GM12891 (cell line): ENCODE results near the gene POC1A.

Experiments used
- DNase-seq: peaks from one replicate; pipeline ENCODE4 v3.0.0; 2011; ENCODE audit warnings: low spot score; ENCODE audit not compliant: insufficient read length
- FAIRE-seq: peaks from 2 replicates; lab custom pipeline; 2011; peaks lifted over from hg19 to GRCh38; lab: Jason Lieb, UNC
- PAX5 ChIP-seq: IDR thresholded peaks from 2 replicates; pipeline ENCODE4 v1.6.1; 2011; ENCODE audit warnings: low read length, moderate library complexity, mild to moderate bottlenecking; ENCODE audit not compliant: insufficient read depth, severe bottlenecking
- POLR2A ChIP-seq: IDR thresholded peaks from 2 replicates; pipeline ENCODE4 v1.6.1; 2011; ENCODE audit warnings: low read depth, low read length, control low read depth
- POLR2AphosphoS5 ChIP-seq: IDR thresholded peaks from 2 replicates; pipeline ENCODE4 v1.6.1; 2011; ENCODE audit warnings: low read depth, low read length, control low read depth
- POU2F2 ChIP-seq: IDR thresholded peaks from 2 replicates; pipeline ENCODE4 v1.6.1; 2011; ENCODE audit warnings: low read depth, mild to moderate bottlenecking, control low read depth, low read length, moderate library complexity
- SPI1 ChIP-seq: IDR thresholded peaks from 2 replicates; pipeline ENCODE4 v1.6.1; 2011; ENCODE audit warnings: low read depth, low read length, control low read depth
- TAF1 ChIP-seq: IDR thresholded peaks from 2 replicates; pipeline ENCODE4 v1.6.1; 2011; ENCODE audit warnings: low read depth, low read length, control low read depth

POC1A gene

DNA sequence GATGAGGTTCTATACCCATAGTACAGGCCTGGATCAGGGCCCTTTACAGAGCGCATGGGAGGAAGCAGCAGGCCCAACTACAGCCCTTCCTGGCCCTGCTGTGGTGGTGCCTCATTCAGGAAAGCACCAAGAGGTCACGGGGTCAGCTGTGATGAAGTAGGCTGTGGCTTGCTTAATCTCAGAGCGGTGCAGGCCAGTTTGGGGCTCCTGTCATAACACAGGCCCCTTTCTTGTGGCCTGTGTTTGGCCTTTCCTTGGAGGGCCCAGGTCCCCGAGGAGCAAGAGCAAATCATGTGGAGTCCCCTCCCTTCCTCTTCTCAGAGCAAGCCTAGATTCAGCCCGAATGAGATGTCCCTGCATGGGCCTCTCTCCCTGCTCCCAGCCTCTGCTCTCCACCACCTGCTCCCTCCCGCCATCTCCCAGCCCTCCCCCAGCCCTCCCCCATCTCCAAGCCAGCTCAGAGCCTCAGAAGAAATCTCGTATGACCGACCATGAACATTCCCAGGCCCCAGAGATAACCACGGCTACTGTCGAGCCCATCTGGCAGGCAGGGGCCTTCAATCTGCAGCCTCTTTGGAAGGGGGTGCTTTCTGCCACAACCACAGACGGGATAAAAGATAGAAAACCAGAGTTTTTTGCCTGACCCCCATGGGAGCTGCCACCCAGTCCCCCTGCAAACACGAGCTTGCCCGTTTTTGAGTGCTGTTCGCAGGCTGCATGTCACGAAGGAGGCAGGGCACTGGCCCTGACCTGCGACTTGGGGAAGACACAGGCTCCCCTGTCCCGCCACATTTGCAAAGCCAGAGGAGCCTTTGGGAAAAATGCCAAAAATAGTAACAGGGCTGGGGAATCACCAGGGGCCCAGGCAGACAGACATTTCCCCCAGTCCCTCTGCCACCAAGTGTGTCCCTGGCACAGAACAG lies 65.5 kb downstream of the POC1A start:
- FAIRE-seq, result no peak
- TF ChIP-seq SPI1, result no peak

DNA sequence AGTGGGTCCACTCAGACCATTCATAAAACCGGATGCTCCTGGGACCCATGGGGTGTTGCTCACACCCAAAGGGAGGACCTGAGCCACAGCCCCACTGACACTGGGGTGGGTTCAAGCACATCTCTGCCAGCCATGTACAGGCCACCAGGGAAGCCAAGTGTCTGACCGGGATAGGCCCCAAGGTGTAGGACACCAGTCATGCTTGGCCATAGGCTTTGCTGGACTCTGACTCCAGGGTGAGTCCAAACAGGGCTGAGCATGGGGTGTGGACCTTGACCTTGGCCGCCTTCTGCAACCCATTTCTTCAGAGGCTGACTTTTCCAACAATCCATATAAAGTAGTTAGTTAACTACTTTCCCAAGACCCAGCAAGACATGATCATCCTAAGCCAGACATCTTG lies 66.5 kb downstream of the POC1A start:
- FAIRE-seq (no peak), DNase-seq (no peak)
- TF ChIP-seq SPI1 (no peak), POLR2AphosphoS5 (no peak), POU2F2 (no peak), TAF1 (no peak), POLR2A (no peak), PAX5 (no peak)

More for the DNA sequence above, 65.5 kb downstream of the POC1A start:
- DNase-seq, result no peak

DNA sequence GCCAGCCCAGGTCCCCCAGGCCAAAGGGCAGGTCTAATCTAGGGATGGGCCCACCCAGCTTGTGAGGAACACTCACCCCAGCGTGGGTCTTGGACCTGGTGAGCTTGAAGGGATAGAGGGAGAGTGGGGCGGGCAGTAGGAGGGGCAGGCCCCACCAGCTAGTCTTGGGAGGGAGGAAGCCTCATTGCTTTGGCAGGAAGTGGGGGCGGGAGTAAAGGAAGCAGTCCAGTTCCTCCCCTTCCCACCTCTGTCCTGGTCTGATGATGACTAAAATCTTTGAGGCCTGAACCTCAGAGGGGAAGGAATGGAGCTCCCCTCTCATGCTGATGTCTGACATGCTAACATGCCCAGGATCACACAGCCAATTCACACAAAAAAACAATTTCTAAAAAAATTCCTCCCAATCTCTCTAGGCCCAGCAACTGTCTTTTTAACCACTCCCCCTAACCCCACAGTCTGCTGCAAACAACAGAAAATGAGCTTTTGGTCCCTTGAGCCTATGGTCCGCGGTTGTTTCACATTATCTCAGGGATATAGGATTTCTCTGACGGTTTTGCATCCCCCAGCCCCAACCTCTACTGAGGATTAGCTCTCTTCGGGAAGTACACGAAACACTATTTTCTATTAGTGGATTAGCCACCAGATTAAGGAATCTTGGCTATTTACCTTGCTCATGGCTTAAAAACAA lies 67.1 kb downstream of the POC1A start:
- FAIRE-seq (no peak), DNase-seq (no peak)
- TF ChIP-seq POU2F2 (no peak), SPI1 (peak; percentile 66)

DNA sequence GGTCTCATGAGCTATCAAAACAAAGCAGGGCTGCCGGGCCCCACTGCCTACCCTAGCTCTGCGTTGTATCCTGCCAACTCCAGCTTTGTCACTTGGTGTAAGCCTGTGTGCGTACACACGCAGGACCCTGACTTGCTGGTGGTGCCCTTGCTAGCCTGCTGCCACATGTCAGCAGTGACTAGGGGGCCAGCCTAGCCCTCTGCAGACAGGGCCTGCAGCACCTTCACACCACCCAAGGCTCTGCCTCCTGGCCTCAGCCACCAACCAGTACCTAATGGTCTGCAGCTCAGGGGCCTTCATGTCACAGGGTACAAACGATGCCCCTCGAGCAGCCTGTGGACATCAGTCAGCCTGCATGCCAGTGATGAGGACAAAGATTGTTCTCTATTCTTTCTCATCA lies 67.8 kb downstream of the POC1A start:
- DNase-seq (no peak), FAIRE-seq (peak; percentile 82)
- TF ChIP-seq POLR2AphosphoS5 (no peak), PAX5 (no peak), TAF1 (no peak), POLR2A (no peak), SPI1 (no peak), POU2F2 (no peak)

DNA sequence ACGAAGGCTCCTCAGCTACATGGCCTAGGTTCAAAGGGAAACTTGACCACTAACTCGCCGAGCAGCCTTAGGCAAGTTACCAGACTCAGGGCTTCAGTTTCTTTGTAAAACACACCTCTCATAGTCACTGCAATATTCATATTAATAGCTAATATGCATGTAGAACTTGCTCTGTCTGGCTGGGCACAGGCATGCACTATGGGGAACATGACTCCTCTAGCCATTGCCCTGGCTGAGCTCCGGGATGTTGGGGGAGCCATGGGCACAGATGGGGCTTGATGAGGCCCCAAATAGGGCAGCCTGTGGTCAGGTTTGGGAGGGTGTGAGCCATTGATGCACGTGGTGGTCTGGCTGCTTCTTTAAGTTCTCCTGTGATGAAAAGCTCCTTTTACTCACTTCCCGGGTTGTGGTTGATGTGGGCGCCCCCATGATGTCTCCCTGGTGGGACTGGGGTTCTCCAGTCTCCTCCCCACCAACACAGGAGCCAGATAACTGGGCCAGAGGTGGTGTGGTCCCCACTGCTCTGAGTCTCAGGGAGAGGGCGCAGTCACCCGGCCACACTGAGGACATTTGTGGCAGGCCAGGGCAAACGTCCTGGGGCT lies 68.4 kb downstream of the POC1A start:
- FAIRE-seq, result no peak
- TF ChIP-seq POLR2AphosphoS5 (no peak), POU2F2 (no peak), POLR2A (no peak), SPI1 (no peak), PAX5 (no peak), TAF1 (no peak)
- DNase-seq, result no peak

DNA sequence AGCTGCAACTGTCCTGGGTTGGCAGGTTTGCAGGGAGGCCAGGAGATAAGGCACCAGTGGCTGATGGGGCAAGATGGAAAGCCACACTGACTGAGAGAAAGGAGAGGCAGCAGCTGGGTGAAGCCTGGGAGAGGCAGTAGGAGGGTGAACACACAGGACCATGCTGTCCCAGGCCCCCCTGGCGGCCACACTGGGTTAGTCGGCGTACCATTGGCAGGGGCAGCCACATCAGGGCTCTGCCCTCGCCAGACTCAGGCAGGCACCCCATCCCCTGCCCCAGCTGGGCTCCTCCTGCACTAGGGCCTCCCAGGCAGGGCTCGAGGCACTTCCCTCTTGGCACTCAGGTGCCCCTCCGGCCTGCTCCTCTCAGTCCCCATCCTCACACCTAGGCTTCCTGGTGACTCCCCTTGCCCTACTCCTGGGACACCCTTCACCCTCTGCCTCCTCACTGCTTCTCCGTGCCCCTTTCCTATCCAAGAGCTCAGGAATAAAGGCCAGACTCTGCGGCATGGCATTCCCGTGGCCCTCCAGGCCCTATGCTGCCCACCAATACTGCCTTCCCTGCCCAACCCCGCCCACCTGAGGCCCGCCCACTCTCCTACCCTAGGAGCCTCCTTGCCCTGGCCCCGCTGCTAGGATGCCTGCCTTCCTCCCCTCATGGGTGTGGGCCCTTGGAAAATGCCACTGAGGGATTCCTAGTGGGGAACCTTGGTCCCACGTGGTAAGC lies 69.1 kb downstream of the POC1A start:
- no peak for TF ChIP-seq PAX5
- no peak for TF ChIP-seq POLR2AphosphoS5
- DNase-seq (no peak), FAIRE-seq (no peak)

DNA sequence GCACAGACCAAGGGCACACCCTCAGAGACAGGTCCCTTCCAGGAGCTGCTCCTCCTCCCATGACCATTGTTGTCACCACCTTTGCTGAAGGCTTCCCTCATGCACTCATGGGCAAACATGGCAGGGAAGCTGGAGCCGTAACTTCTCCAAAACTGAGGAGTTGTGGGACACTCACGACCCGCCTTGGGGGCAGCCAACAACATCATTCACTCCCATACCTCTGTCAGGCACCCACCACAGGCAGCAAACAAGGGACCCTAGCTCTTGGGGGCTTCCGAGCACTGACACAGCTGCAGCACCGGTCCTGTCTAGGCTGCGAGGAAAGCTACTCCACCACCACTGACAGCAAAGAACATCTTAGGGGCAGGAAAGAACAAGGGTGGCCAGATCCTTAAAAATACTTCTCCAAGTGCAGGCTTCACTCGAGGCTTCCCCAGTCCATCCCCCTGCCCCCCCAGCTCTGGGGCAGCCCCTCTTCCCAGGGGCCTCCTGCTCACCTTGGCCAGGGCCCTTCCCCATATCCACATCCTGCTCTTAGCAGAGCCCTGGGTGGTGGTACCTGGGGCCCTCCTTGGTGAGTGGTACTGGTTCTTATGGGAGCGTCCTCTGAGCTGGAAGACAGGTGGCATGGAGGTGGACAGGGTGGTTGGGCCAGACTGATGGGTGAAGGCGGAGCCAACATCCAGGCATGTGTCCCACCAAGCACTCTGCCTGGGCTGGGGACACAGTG lies 69.8 kb downstream of the POC1A start:
- TF ChIP-seq TAF1 (no peak), PAX5 (no peak), POLR2AphosphoS5 (no peak), POLR2A (no peak), POU2F2 (no peak), SPI1 (no peak)
- no peak for DNase-seq
- FAIRE-seq, result no peak

DNA sequence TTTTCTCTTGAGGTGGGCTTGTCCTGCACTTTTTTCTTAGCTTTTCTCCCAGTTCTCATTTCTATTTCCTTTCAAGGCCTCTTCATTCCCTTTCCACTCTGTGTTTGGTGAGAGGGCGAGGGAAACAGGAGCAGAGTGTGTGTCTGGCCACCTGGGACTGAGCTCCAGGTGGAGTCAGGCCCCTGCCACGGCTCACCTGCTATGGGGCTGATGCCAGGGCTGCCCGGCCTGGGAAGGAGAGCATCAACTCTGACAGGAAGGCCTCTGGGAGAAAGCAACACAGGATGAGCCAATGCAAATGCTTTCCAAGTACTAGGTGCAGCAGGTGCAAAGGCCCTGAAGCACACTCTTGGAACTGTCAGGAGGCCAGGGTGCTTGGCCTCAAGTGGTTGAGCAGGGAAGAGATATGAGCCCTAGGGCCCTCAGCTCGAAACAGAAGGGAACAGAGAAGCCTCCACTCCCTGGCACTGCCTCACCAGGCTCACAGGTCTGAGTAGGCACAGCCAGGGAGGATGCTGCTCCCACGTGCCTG lies 70.6 kb downstream of the POC1A start:
- DNase-seq, result no peak
- FAIRE-seq, result no peak
- TF ChIP-seq PAX5 (no peak), POLR2AphosphoS5 (no peak), POLR2A (no peak), SPI1 (no peak)

DNA sequence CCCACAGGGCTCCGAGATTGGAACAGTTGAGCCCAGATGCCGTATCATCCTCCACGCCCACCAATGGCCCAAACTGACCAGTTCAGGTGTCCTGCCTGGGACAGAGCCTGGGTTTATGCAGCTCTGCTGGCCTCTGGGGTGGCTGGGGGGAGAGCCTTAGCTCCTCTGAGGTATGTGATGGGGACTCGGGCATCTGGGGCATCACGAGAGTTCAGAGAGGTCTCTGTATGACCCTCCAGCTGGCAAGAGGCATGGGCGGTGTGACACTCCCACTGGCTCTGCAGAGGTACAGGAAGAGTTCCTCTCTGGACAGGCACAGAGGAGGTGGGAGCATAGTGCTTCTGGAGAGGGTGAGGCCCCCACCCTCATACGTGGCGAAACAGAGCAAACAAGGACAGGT lies 71.3 kb downstream of the POC1A start:
- TF ChIP-seq PAX5 (no peak), POU2F2 (no peak), POLR2AphosphoS5 (no peak), TAF1 (no peak), SPI1 (no peak), POLR2A (no peak)
- no peak for DNase-seq
- FAIRE-seq, result no peak
